Measurements from ENCODE around the gene TXK.

DNA sequence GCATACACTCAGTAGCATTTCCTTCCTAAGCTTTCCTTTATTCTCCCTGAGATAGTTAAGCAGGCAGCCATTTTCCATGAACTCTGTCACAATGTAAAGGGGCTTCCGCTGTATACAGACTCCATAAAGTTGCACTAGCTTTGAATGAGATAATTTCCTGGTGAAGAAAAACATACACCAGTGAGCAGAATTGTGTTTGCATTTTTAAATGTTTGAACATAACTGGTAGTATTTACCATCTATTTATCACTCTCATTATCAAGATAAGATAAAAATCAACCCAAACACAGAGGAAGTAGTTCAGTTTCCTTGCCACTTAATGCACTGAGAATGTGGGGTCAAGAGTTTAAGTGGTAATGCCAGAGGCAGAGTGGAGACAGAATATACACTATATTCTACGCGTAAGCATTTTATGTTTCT is 54.1 kb downstream of the TXK start:
- TF ChIP-seq EZH2phosphoT487 (IDR thresholded peaks at IDR 0.05; ENCODE audit: borderline replicate concordance) = no peak
- no peak for TF ChIP-seq CTCF (conservative IDR thresholded peaks at IDR 0.05; ENCODE audit: low read length)
